ENCODE measurements around the gene SHQ1. TPM values are rescaled to one million over a fixed set of nuclear protein-coding genes. Genes with fewer than 3 reads are reported as not detected.

SHQ1 gene
- total RNA-seq, 1 experiment from 2014 or later = 32.5 TPM

GRCh38 chr3:72897758-72898007 lies 49.4 kb upstream of the SHQ1 start:
- Histone ChIP-seq H2BK120ac (ENCODE audit: low read depth, low read length, poor library complexity, severe bottlenecking) (no peak overlapping the region), H3K4me1 (ENCODE audit: insufficient read depth, low read length) (no peaks in the 10 kb centered on the region), H3K9me3 (ENCODE audit: control insufficient read depth, low read depth, low read length) (no peaks in the 10 kb centered on the region), H4K8ac (replicated peaks; ENCODE audit: insufficient read length, low read depth, low read length) (no peak overlapping the region), H3K79me2 (ENCODE audit: insufficient read depth, low read length) (no peaks in the 10 kb centered on the region), H3K4ac (ENCODE audit: low read depth, low read length) (no peak overlapping the region), H2BK20ac (ENCODE audit: low read depth, low read length, poor library complexity, severe bottlenecking) (no peak overlapping the region), H3K18ac (ENCODE audit: insufficient read length, low read depth, low read length) (no peak overlapping the region), H2BK12ac (ENCODE audit: insufficient read length, low read depth, low read length) (no peak overlapping the region), H3K9ac (ENCODE audit: extremely low read depth, insufficient read length, low read length) (no peak overlapping the region), H3K14ac (ENCODE audit: insufficient read depth, low read length) (no peak overlapping the region), H2BK15ac (ENCODE audit: low read depth, low read length) (no peak overlapping the region), H4K20me1 (ENCODE audit: control insufficient read depth, insufficient read depth, insufficient read length) (no peaks in the 10 kb centered on the region), H3K27ac (ENCODE audit: insufficient read length, low read depth, low read length) (no peak overlapping the region), H3K23me2 (ENCODE audit: insufficient read length, low read depth, low read length, poor library complexity, severe bottlenecking) (no peaks in the 10 kb centered on the region), H3K23ac (ENCODE audit: insufficient read length, low read depth, low read length) (no peak overlapping the region), H4K5ac (ENCODE audit: insufficient read length, low read depth, low read length) (no peak overlapping the region), H3T11ph (ENCODE audit: low read length) (no peak overlapping the region), H2AK5ac (ENCODE audit: insufficient read length, low read length) (no peak overlapping the region), H3K4me2 (ENCODE audit: insufficient read depth, insufficient read length, low read length) (no peak overlapping the region), H3K79me1 (ENCODE audit: insufficient read depth, low read depth, low read length, poor library complexity, severe bottlenecking) (no peaks in the 10 kb centered on the region), H4K91ac (ENCODE audit: insufficient read length, low read depth, low read length) (no peak overlapping the region), H3K56ac (ENCODE audit: insufficient read length, low read depth, low read length) (no peak overlapping the region), H3K27me3 (ENCODE audit: insufficient read depth, low read length) (no peaks in the 10 kb centered on the region), H2AFZ (ENCODE audit: low read length) (no peak overlapping the region), H2BK5ac (ENCODE audit: insufficient read length, low read length) (no peak overlapping the region)
- no peak for DNase-seq
- peaks cover 10% of the 10 kb centered on the region for H3K27me3 Mint-ChIP-seq (ENCODE audit: low read depth)
- peaks cover 0 to 5% of the 10 kb centered on the region in 2 experiments; a peak in 3 of 4 replicates for H3K4me1 Mint-ChIP-seq
- no peaks in the 10 kb centered on the region for H3K9me3 Mint-ChIP-seq
- H3K27ac Mint-ChIP-seq = no peak overlapping the region
- no peak overlapping the region for H3K4me3 Mint-ChIP-seq
- no peak for TF ChIP-seq CTCF (conservative IDR thresholded peaks at IDR 0.05)
- H3K36me3 Mint-ChIP-seq (ENCODE audit: insufficient read depth in 1 of 3, low read depth in 3 of 3) = no peaks in the 10 kb centered on the region
